ENCODE results near the gene PIWIL1.

Gene PIWIL1

GRCh38 chr12:130336723-130337487 lies 782 bp upstream of the PIWIL1 start:
- DNase-seq = no peak

DNA sequence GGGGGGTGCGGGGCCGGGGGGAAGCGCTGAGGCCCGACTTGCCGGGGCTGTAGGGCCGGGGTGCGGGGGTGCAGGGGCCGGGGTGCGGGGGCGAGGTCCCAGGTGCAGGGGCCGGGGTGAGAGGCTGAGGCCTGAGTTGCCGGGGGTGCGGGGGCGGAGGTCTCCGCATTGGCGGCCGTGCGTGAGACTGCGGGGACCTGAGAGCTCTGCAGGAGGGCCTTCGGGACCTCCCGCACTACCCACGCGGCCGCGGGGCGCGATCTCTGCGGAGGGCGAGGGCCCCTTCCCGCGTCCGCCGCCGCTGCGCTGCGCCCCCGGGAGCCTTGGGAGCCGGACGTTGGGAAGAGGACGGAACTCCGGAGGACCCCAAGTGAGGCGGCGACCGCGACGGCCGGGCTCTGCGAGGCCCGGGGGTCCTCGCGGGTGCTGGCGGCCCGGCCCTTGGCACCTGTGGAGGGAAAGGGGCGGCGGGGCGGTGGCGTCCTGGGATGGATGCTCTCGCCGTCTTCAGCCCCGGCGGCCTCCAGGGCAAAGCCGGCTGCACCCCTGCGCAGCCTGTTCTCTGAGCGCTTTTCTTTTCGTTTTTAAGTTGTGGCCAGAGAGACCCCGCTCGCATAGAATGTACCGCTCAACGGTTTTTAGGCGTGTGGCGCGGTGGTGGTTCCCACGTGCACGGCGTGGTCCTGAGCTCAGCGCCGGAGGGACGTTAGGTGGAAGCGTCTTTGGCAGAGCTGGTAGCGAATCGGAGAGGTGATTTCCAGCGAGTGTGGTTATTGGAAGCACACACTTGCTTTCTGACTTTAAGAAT lies 1.3 kb downstream of the PIWIL1 start:
- DNase-seq = no peak

- no peak for DNase-seq
Observed at GRCh38 chr12:130339951-130340350, 2.3 kb downstream of the PIWIL1 start.

DNA sequence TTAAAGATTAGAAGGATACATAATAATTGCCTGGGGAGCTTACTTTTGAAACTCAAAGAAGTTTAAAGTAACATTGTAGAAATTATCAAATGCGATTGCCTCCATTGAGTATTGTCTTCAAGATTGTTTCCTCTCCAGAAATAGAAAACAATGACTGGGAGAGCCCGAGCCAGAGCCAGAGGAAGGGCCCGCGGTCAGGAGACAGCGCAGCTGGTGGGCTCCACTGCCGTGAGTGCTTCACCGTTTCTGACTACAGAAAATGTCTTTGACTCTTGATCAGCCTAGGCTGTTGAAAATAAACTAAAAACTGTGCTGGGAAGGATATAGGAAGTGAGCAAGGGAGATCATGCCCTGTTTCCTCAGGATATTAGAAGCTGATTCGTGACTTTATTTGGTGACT lies 4.8 kb downstream of the PIWIL1 start:
- DNase-seq = no peak

GRCh38 chr12:130342842-130343241 lies 5.2 kb downstream of the PIWIL1 start:
- DNase-seq = no peak

- DNase-seq = no peak
Observed at GRCh38 chr12:130344529-130344928, 6.8 kb downstream of the PIWIL1 start.

GRCh38 chr12:130345292-130345691 lies 7.6 kb downstream of the PIWIL1 start:
- DNase-seq = no peak

DNA sequence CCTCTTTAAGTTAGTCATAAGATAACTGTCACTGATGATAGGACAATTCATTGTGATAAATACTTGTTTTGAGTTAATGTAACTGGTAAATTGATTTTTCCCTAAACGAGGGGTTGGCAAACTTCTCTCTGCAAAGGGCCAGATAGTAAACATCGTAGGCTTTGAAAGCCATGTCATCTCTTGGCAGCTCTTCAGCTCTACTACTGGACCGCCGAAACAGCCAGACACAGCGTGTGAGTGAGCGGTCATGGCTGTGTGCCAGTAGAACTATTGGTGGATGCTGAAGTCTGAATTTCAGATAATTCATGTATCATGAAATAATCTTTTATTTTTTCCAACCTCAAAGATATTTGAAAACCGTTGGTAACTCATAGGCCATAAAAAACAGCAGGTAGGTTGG lies 9.9 kb downstream of the PIWIL1 start:
- no peak for DNase-seq

DNA sequence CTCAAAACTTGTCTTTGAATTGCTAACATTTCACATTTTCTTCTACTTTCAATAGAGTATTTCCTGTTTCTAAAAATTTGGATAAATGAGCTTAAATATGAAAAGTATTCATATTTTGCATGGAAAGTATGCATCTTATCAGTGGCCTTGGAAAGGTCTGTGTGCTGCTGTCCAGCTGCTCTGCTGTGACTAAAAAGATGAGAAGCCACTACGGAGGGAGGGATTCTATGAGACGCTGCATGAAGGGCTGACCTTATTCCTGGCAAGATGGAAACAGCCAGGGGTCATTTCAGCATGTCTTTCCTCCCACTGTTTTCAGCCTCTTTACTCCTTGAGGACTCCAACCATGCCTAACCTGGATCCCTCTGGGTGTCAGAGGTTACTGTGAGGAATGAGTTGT lies 13.0 kb downstream of the PIWIL1 start:
- no peak for DNase-seq

DNA sequence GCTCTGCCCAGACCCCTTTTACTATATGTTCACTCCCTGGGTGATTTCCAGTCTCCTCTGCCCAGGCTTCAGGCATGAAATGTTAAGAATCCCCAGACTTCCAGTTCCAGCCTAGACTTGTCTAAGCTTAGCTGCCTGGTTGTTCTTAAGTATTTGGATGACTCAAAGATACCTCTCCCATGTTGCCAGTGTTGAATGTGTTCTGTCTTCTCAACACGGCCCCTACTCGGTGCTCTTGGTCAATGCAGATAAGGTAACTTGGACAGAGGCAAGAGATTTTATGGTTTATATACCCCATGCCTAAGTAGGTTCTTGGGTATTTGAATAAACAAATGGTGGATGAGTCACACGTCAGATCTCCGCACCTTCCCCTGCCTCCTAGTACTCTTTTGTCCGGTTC lies 13.6 kb downstream of the PIWIL1 start:
- DNase-seq = no peak

DNA sequence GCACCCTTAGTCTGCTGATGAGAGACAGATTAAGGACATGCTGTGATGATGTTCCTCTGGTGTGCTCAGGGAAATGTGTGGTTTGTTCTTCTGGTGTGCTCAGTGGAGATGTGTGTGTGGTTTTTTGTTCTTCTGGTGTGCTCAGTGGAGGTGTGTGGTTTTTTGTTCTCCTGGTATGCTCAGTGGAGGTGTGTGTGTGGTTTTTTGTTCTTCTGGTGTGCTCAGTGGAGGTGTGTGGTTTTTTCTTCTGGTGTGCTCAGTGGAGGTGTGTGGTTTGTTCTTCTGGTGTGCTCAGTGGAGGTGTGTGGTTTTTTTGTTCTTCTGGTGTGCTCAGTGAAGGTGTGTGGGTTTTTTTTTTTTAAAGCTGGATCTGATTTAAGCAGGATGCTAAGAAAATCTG lies 15.4 kb downstream of the PIWIL1 start:
- DNase-seq = no peak

DNA sequence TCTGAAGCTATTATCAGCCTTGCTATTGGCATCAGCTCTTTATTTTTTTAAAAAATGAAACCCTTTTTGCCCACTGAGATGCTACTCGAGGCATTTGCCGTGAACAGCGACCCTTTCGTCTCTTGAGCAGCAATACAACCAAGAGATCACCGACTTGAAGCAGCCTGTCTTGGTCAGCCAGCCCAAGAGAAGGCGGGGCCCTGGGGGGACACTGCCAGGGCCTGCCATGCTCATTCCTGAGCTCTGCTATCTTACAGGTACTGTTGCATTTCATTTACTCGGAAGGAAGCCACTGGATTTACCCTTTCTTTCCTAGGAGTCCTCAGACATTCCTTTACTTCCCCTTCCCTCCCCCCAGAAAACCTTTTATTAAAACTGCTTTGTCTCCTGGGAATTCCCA lies 16.7 kb downstream of the PIWIL1 start:
- no peak for DNase-seq

DNA sequence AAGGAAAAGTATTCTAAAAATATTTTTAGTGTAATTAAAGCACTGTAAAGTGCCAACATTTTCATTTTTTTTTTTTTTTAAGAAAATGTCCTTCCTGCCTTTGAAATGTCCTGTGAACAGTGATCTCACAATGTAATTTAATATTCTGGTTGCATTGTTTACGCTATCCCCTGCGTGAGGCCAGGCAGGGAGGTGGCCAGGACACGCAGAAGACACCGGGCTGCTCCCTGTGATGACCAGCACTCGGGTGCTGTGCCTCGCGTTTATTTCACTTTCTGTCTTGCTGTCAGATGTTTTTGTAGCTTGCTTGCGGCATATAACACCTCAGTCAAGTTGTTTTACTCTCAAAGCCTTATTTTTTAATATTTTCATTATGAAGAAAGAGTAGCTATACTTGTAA lies 18.5 kb downstream of the PIWIL1 start:
- no peak for DNase-seq

DNA sequence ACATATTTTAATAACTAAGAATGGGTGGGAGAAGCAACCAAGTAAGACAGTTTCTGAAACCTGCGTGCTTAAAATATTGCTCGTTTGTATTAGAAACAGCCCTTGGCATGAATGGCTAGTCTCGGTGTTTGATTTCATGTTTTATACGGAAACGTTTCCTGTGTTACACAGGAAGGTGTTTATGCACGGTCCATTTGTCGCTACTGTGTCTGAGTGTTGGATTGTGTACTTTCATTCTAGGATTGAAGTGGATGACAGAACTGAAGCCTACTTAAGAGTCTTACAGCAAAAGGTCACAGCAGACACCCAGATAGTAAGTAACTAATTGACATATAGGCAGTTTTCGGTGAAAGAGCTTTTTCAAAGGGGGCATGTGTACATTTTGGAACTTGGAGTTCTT lies 19.6 kb downstream of the PIWIL1 start:
- no peak for DNase-seq

GRCh38 chr12:130357729-130358330 lies 20.1 kb downstream of the PIWIL1 start:
- DNase-seq = no peak

GRCh38 chr12:130362060-130362459 lies 24.4 kb downstream of the PIWIL1 start:
- no peak for DNase-seq

DNA sequence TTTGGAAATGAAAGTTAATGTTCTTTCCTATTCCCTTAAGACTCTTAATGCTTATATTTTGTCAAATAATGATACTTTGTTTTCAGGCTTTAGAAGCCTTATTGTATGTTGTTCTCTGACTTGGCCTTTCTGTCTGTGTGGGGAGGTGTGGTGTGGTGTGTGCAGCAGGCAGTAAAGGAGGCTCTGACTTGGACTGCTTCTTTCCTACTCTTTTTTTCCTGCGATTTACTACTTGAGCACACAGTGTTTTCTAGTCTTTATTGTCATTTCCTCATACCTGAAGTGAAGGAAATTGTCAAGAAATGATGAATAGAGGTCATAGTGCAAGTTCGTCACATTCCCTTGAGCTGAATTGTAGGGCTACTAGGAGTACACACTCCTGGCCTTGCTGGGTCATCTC lies 26.9 kb downstream of the PIWIL1 start:
- no peak for DNase-seq

GRCh38 chr12:130366159-130366558 lies 28.5 kb downstream of the PIWIL1 start:
- no peak for DNase-seq

- DNase-seq = no peak
Observed at GRCh38 chr12:130367003-130367402, 29.3 kb downstream of the PIWIL1 start.

- DNase-seq = no peak
Observed at GRCh38 chr12:130367523-130367922, 29.8 kb downstream of the PIWIL1 start.

DNA sequence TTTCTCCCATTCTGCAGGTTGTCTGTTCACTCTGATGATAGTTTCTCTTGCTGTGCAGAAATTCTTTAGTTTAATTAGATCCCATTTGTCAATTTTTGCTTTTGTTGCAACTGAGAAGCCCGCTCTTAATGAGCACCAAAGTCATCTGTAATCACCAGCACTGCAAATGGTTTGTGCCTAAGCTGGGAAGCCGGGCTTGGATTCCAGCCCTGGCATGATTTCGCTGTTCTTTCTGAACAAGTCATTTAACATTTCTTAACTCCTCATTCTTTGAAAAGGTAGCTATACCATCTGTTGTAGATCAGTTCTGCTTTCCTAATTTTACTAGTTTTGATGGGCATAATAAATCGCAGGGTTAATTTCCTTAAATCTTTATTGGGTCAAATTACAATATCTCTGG lies 32.1 kb downstream of the PIWIL1 start:
- no peak for DNase-seq

- no peak for DNase-seq
Observed at GRCh38 chr12:130371296-130371695, 33.6 kb downstream of the PIWIL1 start.

GRCh38 chr12:130372936-130373335 lies 35.2 kb downstream of the PIWIL1 start:
- DNase-seq = no peak

GRCh38 chr12:130374083-130374482 lies 36.4 kb downstream of the PIWIL1 start:
- DNase-seq = no peak
